Endodermal cell (in vitro differentiated cells): ENCODE results near the gene PRMT1. TPM values are rescaled to one million over a fixed set of nuclear protein-coding genes. Genes with fewer than 3 reads are reported as not detected.

Source experiments
- DNase-seq: peaks from one replicate; pipeline ENCODE4 v3.0.0-alpha.2; 2017
- H3K27ac ChIP-seq: 2 replicates; pipeline ENCODE4 v1.5.1; 2013; ENCODE audit warnings: mild to moderate bottlenecking, low read depth, low read length, moderate library complexity
- H3K27me3 ChIP-seq: 2 replicates; pipeline ENCODE4 v1.6.1; 2013; ENCODE audit warnings: mild to moderate bottlenecking, low read length, moderate library complexity; ENCODE audit not compliant: insufficient read depth, control insufficient read depth, poor library complexity, severe bottlenecking
- H3K36me3 ChIP-seq: 2 replicates; pipeline ENCODE4 v1.7.0; 2013; ENCODE audit warnings: mild to moderate bottlenecking, low read length, moderate library complexity; ENCODE audit not compliant: control insufficient read depth, insufficient read depth
- H3K4me1 ChIP-seq: one replicate; pipeline ENCODE4 v1.7.0; 2013; ENCODE audit warnings: low read length; ENCODE audit not compliant: control insufficient read depth, insufficient read depth
- H3K4me3 ChIP-seq: 2 replicates; pipeline ENCODE4 v1.5.1; 2013; ENCODE audit warnings: mild to moderate bottlenecking, low read length, moderate library complexity
- H3K9ac ChIP-seq: 2 replicates; pipeline ENCODE4 v1.6.1; 2013; ENCODE audit warnings: mild to moderate bottlenecking, low read length, moderate library complexity; ENCODE audit not compliant: poor library complexity, severe bottlenecking; ENCODE audit errors: extremely low read depth
- H3K9me3 ChIP-seq: 2 replicates; pipeline ENCODE4 v1.6.1; 2013; ENCODE audit warnings: mild to moderate bottlenecking, low read length, moderate library complexity; ENCODE audit not compliant: control insufficient read depth
- H3K27ac Mint-ChIP-seq: 2 replicates; pipeline ENCODE4 v1.8.0; 2020; ENCODE audit warnings: mixed read lengths
- H3K27me3 Mint-ChIP-seq: 2 replicates; pipeline ENCODE4 v1.8.0; 2021; ENCODE audit warnings: mild to moderate bottlenecking, mixed read lengths; ENCODE audit not compliant: insufficient read depth
- H3K36me3 Mint-ChIP-seq: 2 replicates; pipeline ENCODE4 v1.8.0; 2020; ENCODE audit warnings: low read depth, mixed read lengths
- H3K4me1 Mint-ChIP-seq: 2 replicates; pipeline ENCODE4 v1.8.0; 2020; ENCODE audit warnings: mixed read lengths
- H3K4me3 Mint-ChIP-seq: 2 replicates; pipeline ENCODE4 v1.8.0; 2020; ENCODE audit warnings: mild to moderate bottlenecking, moderate library complexity, mixed read lengths
- H3K9me3 Mint-ChIP-seq: 2 replicates; pipeline ENCODE4 v1.8.0; 2020; ENCODE audit warnings: mild to moderate bottlenecking, mixed read lengths
- CTCF ChIP-seq: fragments of 200-600 bp; sonication (generic); conservative IDR thresholded peaks from 2 replicates; pipeline ENCODE4 v1.5.0; 2021; ENCODE audit warnings: antibody characterized with exemption, mild to moderate bottlenecking
- WGBS, 2 experiments: methylation state at CpG; one replicate each; pipeline versions ENCODE4 v1.1.5 to v1.1.7; 2013; ENCODE audit warnings: missing lambda C conversion rate in 2 of 2, mixed read lengths in 1 of 2; ENCODE audit not compliant: insufficient coverage in 1 of 2, insufficient read length in 1 of 2; 5-methylcytosine and 5-hydroxymethylcytosine counted together
- total RNA-seq, 2 donors: library from RNA; stranded (reverse); fragmentation: NEBNext Ultra II Directional in 1 of 2; extraction: Animal tissue kit (Norgen Biotek cat#: 25700) in 1 of 2; gene quantifications; 2 replicates in 1 of 2; 3 replicates in 1 of 2; pipeline ENCODE4 v1.2.1, GENCODE V29; 2021

PRMT1 gene
- total RNA-seq, 2 donors from 2014 or later: 343 to 362 TPM

GRCh38 chr19:49664171-49665035 lies 12.7 kb upstream of the PRMT1 start:
- H3K27me3 Mint-ChIP-seq: no peaks in the 10 kb centered on the region
- TF ChIP-seq CTCF: peak; percentile 48
- WGBS, 2 experiments: 0 to 2% methylated on average over 4 to 53 of the region's 53 CpGs
- peak overlapping the region; percentile 95 for H3K27ac Mint-ChIP-seq
- peaks cover 16% of the 10 kb centered on the region for H3K4me1 Mint-ChIP-seq
- H3K4me3 ChIP-seq: peak overlapping the region; percentile 90
- peak overlapping the region; percentile 77 for H3K9ac ChIP-seq
- H3K36me3 ChIP-seq: peaks cover 48% of the 10 kb centered on the region
- peaks cover 9% of the 10 kb centered on the region for H3K9me3 Mint-ChIP-seq
- H3K27ac ChIP-seq: peak overlapping the region; percentile 34
- peak; percentile 99 for DNase-seq
- peaks cover 45% of the 10 kb centered on the region for H3K36me3 Mint-ChIP-seq
- H3K4me1 ChIP-seq: no peaks in the 10 kb centered on the region
- H3K27me3 ChIP-seq: no peaks in the 10 kb centered on the region
- peaks cover 10% of the 10 kb centered on the region for H3K9me3 ChIP-seq
- H3K4me3 Mint-ChIP-seq: peak overlapping the region; percentile 93

- H3K9ac ChIP-seq: peak overlapping the region; percentile 77
- no peak for TF ChIP-seq CTCF
- H3K27me3 ChIP-seq: no peaks in the 10 kb centered on the region
- Mint-ChIP-seq H3K4me3 (peak overlapping the region; percentile 93), H3K36me3 (peaks cover 45% of the 10 kb centered on the region), H3K27ac (peak overlapping the region; percentile 95), H3K9me3 (peaks cover 7% of the 10 kb centered on the region), H3K27me3 (no peaks in the 10 kb centered on the region), H3K4me1 (peaks cover 16% of the 10 kb centered on the region)
- peaks cover 8% of the 10 kb centered on the region for H3K9me3 ChIP-seq
- peak overlapping the region; percentile 34 for H3K27ac ChIP-seq
- no peaks in the 10 kb centered on the region for H3K4me1 ChIP-seq
- peak overlapping the region; percentile 90 for H3K4me3 ChIP-seq
- 0% methylated on average over 4 to 7 of the region's 7 CpGs for WGBS, 2 experiments
- DNase-seq: no peak
- peaks cover 48% of the 10 kb centered on the region for H3K36me3 ChIP-seq
Observed at GRCh38 chr19:49665036-49665350, 12.1 kb upstream of the PRMT1 start.

GRCh38 chr19:49665351-49666119 lies 11.5 kb upstream of the PRMT1 start, which contains the start of the genes BCL2L12 and IRF3:
TSS of gene BCL2L12 (plus strand) at chr19:49665933. CDS start at chr19:49666693, 760 bp downstream.
TSS of gene IRF3 (minus strand) at chr19:49665857. CDS start at chr19:49664838, 1,019 bp downstream.
- Histone ChIP-seq H3K27me3 (no peaks in the 10 kb centered on the region), H3K9me3 (peaks cover 3% of the 10 kb centered on the region), H3K9ac (peak within 1 kb of the TSS; percentile 77), H3K4me1 (no peaks in the 10 kb centered on the region), H3K4me3 (peak within 1 kb of the TSS; percentile 90), H3K36me3 (peaks cover 47% of the 10 kb centered on the region), H3K27ac (peak within 1 kb of the TSS; percentile 47)
- 0 to 1% methylated on average over 35 to 50 of the region's 50 CpGs for WGBS, 2 experiments
- no peak for TF ChIP-seq CTCF
- Mint-ChIP-seq H3K27ac (peak within 1 kb of the TSS; percentile 95), H3K4me1 (peaks cover 16% of the 10 kb centered on the region), H3K4me3 (peak within 1 kb of the TSS; percentile 93), H3K36me3 (peaks cover 42% of the 10 kb centered on the region), H3K9me3 (peaks cover 1% of the 10 kb centered on the region), H3K27me3 (no peaks in the 10 kb centered on the region)
- DNase-seq: peak; percentile 98
